Measurements from ENCODE around the gene TMEM120A. TPM values are rescaled to one million over a fixed set of nuclear protein-coding genes. Genes with fewer than 3 reads are reported as not detected.

TMEM120A gene
- total RNA-seq, 6 experiments from 2014 or later = 20.8 to 104 (median 53.1) TPM

GRCh38 chr7:75971309-75971960 lies 23.0 kb downstream of the TMEM120A start:
- Histone ChIP-seq H3K27me3 (no peaks in the 10 kb centered on the region), H3K36me3 (peaks cover 0 to 74% (median 26%) of the 10 kb centered on the region in 4 donors), H3K9me3 (no peaks in the 10 kb centered on the region), H3K4me3 (no peak overlapping the region), H3K27ac (peak overlapping the region; percentile 20 to 79 (median 57)), H3K4me1 (peaks cover 0 to 53% (median 16%) of the 10 kb centered on the region in 4 donors)
- WGBS (ENCODE audit: insufficient coverage, low coverage, low lambda C conversion rate, missing lambda C conversion rate) = 52% methylated on average over 14 of the region's 14 CpGs
- intact Hi-C loops (cut with DNase I) = no loop called here
- DNase-seq = peak; percentile 72 to 89 (median 87)
- peak; percentile 61 to 73 (median 67) for ATAC-seq
- TF ChIP-seq POLR2A (IDR thresholded peaks at IDR 0.05) (no peak), CTCF (IDR thresholded peaks at IDR 0.05) (peak in 3 of 4 donors; percentile 22 to 43 (median 36))

GRCh38 chr7:75969704-75970498 lies 24.5 kb downstream of the TMEM120A start:
- peak in 1 of 3 donors; percentile 46 for DNase-seq
- TF ChIP-seq CTCF (IDR thresholded peaks at IDR 0.05) (no peak), POLR2A (IDR thresholded peaks at IDR 0.05) (no peak)
- peak in 1 of 4 donors; percentile 6 for ATAC-seq
- Histone ChIP-seq H3K27ac (peak overlapping the region; percentile 12 to 79 (median 79)), H3K4me3 (no peak overlapping the region), H3K27me3 (no peaks in the 10 kb centered on the region), H3K36me3 (peaks cover 0 to 74% (median 27%) of the 10 kb centered on the region in 4 donors), H3K4me1 (peaks cover 0 to 68% (median 24%) of the 10 kb centered on the region in 4 donors), H3K9me3 (no peaks in the 10 kb centered on the region)
- intact Hi-C loops (cut with DNase I) = no loop called here
- 80% methylated on average over 16 of the region's 30 CpGs for WGBS (ENCODE audit: insufficient coverage, low coverage, low lambda C conversion rate, missing lambda C conversion rate)

GRCh38 chr7:75969182-75969581 lies 25.2 kb downstream of the TMEM120A start:
- H3K36me3 ChIP-seq = peaks cover 0 to 74% (median 24%) of the 10 kb centered on the region in 4 donors
- DNase-seq (peak; percentile 30 to 74 (median 71)), ATAC-seq (peak; percentile 0 to 14 (median 11))
- WGBS (ENCODE audit: insufficient coverage, low coverage, low lambda C conversion rate, missing lambda C conversion rate) = 28% methylated on average over 4 of the region's 13 CpGs
- no peaks in the 10 kb centered on the region for H3K27me3 ChIP-seq
- TF ChIP-seq POLR2A (IDR thresholded peaks at IDR 0.05) (no peak), CTCF (IDR thresholded peaks at IDR 0.05) (no peak)
- intact Hi-C loops (cut with DNase I) = no loop called here
- H3K4me3 ChIP-seq = no peak overlapping the region
- no peaks in the 10 kb centered on the region for H3K9me3 ChIP-seq
- peaks cover 0 to 75% (median 26%) of the 10 kb centered on the region in 4 donors for H3K4me1 ChIP-seq
- H3K27ac ChIP-seq = peak overlapping the region; percentile 12 to 79 (median 79)

- Histone ChIP-seq H3K4me1 (peaks cover 0 to 81% (median 27%) of the 10 kb centered on the region in 4 donors), H3K27me3 (no peaks in the 10 kb centered on the region), H3K27ac (peak overlapping the region; percentile 47 to 79 (median 79)), H3K36me3 (peaks cover 0 to 69% (median 21%) of the 10 kb centered on the region in 4 donors), H3K9me3 (no peaks in the 10 kb centered on the region), H3K4me3 (no peak overlapping the region)
- DNase-seq (peak; percentile 59 to 89 (median 87)), ATAC-seq (peak; percentile 23 to 53 (median 38))
- TF ChIP-seq CTCF (IDR thresholded peaks at IDR 0.05) (no peak), POLR2A (IDR thresholded peaks at IDR 0.05) (no peak)
- intact Hi-C loops (cut with DNase I) = no loop called here
- WGBS (ENCODE audit: insufficient coverage, low coverage, low lambda C conversion rate, missing lambda C conversion rate) = 69% methylated on average over 5 of the region's 12 CpGs
Measured at GRCh38 chr7:75968561-75969001, 25.8 kb downstream of the TMEM120A start.
